B cell (primary cell): ENCODE data around the gene CDK6. TPM values are rescaled to one million over a fixed set of nuclear protein-coding genes. Genes with fewer than 3 reads are reported as not detected.

Source experiments
- ATAC-seq: fragments of 200-7000 bp; cut with Tn5 transposase; one replicate; pipeline ENCODE4 v1.10.0; 2021; ENCODE audit warnings: low read depth, mild to moderate bottlenecking, moderate number of reproducible peaks, moderate library complexity
- CTCF ChIA-PET: fragments of 350-600 bp; sonication (Branson Sonifier 250); formaldehyde crosslinking; loops from one replicate; lab custom pipeline; 2021; ENCODE audit warnings: antibody characterized with exemption, inconsistent platforms; lab: Charles Lee
- POLR2A ChIA-PET: fragments of 350-600 bp; sonication (Branson Sonifier 250); formaldehyde crosslinking; loops from one replicate; lab custom pipeline; 2021; ENCODE audit warnings: antibody characterized with exemption; lab: Charles Lee
- DNase-seq: peaks from one replicate; pipeline ENCODE4 v3.0.0; 2013
- H2AFZ ChIP-seq: 2 replicates; pipeline ENCODE4 v1.6.1; 2012; ENCODE audit warnings: mild to moderate bottlenecking, low read depth, low read length; ENCODE audit not compliant: insufficient read depth, poor library complexity, severe bottlenecking
- H3K27ac ChIP-seq, 2 donors: 1 replicate in 1 of 2; 2 replicates in 1 of 2; pipeline ENCODE4 v1.5.1; 2012 to 2013; ENCODE audit warnings: low read length in 2 of 2, mild to moderate bottlenecking in 2 of 2, moderate library complexity in 1 of 2
- H3K27me3 ChIP-seq, 4 experiments: fragments of 200-600 bp in 1 of 4; sonication (generic) in 1 of 4; replicated peaks in 1 of 4; 1 replicate in 2 of 4; 2 replicates in 2 of 4; pipeline versions ENCODE4 v1.6.1 to v1.7.0; 2013 to 2016; ENCODE audit warnings: low read length in 3 of 4, mild to moderate bottlenecking in 2 of 4, mixed read lengths in 1 of 4, moderate library complexity in 1 of 4; ENCODE audit not compliant: insufficient read depth in 4 of 4, control insufficient read depth in 3 of 4; ENCODE audit errors: control extremely low read depth in 1 of 4
- H3K36me3 ChIP-seq, 2 experiments: replicated peaks in 1 of 2; 1 replicate in 1 of 2; 2 replicates in 1 of 2; pipeline versions ENCODE4 v1.6.1 to v1.7.1; 2013; ENCODE audit warnings: low read length in 1 of 2; ENCODE audit not compliant: insufficient read depth in 2 of 2, control insufficient read depth in 1 of 2; ENCODE audit errors: control extremely low read depth in 1 of 2, extremely low read depth in 1 of 2
- H3K4me1 ChIP-seq, 2 donors: fragments of 200-600 bp in 1 of 2; sonication (generic) in 1 of 2; 1 replicate in 1 of 2; 2 replicates in 1 of 2; pipeline versions ENCODE4 v1.5.1 to v1.6.1; 2013 to 2017; ENCODE audit warnings: low read length in 2 of 2; ENCODE audit not compliant: control insufficient read depth in 2 of 2, insufficient read depth in 2 of 2
- H3K4me2 ChIP-seq: replicated peaks from 2 replicates; pipeline ENCODE3; 2012; ENCODE audit warnings: mild to moderate bottlenecking, low read depth, low read length; ENCODE audit not compliant: poor library complexity, severe bottlenecking
- H3K4me3 ChIP-seq, 5 experiments: fragments of 200-600 bp in 1 of 5; sonication (generic) in 1 of 5; 1 replicate in 3 of 5; 2 replicates in 2 of 5; pipeline versions ENCODE4 v1.5.1 to v1.7.0; 2011 to 2016; ENCODE audit warnings: low read length in 4 of 5, mild to moderate bottlenecking in 4 of 5, low read depth in 2 of 5, control low read depth in 1 of 5, moderate library complexity in 1 of 5; ENCODE audit not compliant: insufficient read depth in 1 of 5; ENCODE audit errors: control extremely low read depth in 1 of 5, extremely low read depth in 1 of 5
- H3K79me2 ChIP-seq: fragments of 200-600 bp; sonication (generic); one replicate; pipeline ENCODE4 v1.6.0; 2016; ENCODE audit warnings: low read length; ENCODE audit not compliant: control insufficient read depth, insufficient read depth
- H3K9ac ChIP-seq: fragments of 200-600 bp; sonication (generic); 2 replicates; pipeline ENCODE4 v1.6.1; 2017; ENCODE audit warnings: mild to moderate bottlenecking, low read length, moderate library complexity
- H3K9me3 ChIP-seq, 3 donors: one replicate each; pipeline versions ENCODE4 v1.6.1 to v1.7.1; 2013; ENCODE audit warnings: low read length in 2 of 3; ENCODE audit not compliant: control insufficient read depth in 2 of 3, insufficient read depth in 1 of 3; ENCODE audit errors: control extremely low read depth in 1 of 3
- H4K20me1 ChIP-seq: 2 replicates; pipeline ENCODE4 v1.6.0; 2012; ENCODE audit warnings: mild to moderate bottlenecking, low read length; ENCODE audit not compliant: insufficient read depth, control insufficient read depth, poor library complexity, severe bottlenecking
- H3K27ac Mint-ChIP-seq: one replicate; pipeline ENCODE4 v1.8.0; 2021; ENCODE audit warnings: mixed read lengths
- H3K27me3 Mint-ChIP-seq: one replicate; pipeline ENCODE4 v1.8.0; 2021; ENCODE audit warnings: mixed read lengths
- H3K4me1 Mint-ChIP-seq: one replicate; pipeline ENCODE4 v1.8.0; 2021; ENCODE audit warnings: mixed read lengths
- H3K4me3 Mint-ChIP-seq: one replicate; pipeline ENCODE4 v1.8.0; 2021; ENCODE audit warnings: mixed read lengths
- H3K9me3 Mint-ChIP-seq: one replicate; pipeline ENCODE4 v1.8.0; 2022; ENCODE audit warnings: mixed read lengths; ENCODE audit not compliant: insufficient read depth
- EZH2 ChIP-seq: IDR thresholded peaks from 2 replicates; pipeline ENCODE4 v1.6.1; 2012; ENCODE audit warnings: borderline replicate concordance, low read depth, mild to moderate bottlenecking, moderate library complexity, low read length; ENCODE audit not compliant: insufficient read depth, poor library complexity, severe bottlenecking
- WGBS: methylation state at CpG from one replicate; pipeline ENCODE4 v1.1.5; 2013; ENCODE audit warnings: missing lambda C conversion rate; ENCODE audit not compliant: insufficient coverage; 5-methylcytosine and 5-hydroxymethylcytosine counted together
- intact Hi-C: fragments of 100-400 bp; cut with micrococcal nuclease; formaldehyde crosslinking; loops from one replicate; pipeline ENCODE4 v1.10.0; 2022
- polyA plus RNA-seq: library from polyadenylated mRNA; depleted of rRNA; stranded (reverse); fragments of >200 nt; gene quantifications from 2 replicates; pipeline ENCODE4 v1.2.3, GENCODE V29; 2012
- total RNA-seq, 2 donors: library from RNA; stranded (reverse); fragments of 120-200 nt in 1 of 2; gene quantifications; 1 replicate in 1 of 2; 2 replicates in 1 of 2; pipeline versions ENCODE4 v1.2.3 to v1.2.4, GENCODE V29; 2013 to 2022
- TF ChIP-seq, protein P1 (sequence below): fragments of 200-600 bp; IDR thresholded peaks from one replicate; pipeline ENCODE4 v1.8.0; 2022; ENCODE audit warnings: antibody characterized with exemption, mild to moderate bottlenecking

Gene CDK6
- total and polyA plus RNA-seq, 2 donors (not counting 1 experiment from before 2014, with no cell fraction given) = 3.0 to 14.6 TPM

DNA sequence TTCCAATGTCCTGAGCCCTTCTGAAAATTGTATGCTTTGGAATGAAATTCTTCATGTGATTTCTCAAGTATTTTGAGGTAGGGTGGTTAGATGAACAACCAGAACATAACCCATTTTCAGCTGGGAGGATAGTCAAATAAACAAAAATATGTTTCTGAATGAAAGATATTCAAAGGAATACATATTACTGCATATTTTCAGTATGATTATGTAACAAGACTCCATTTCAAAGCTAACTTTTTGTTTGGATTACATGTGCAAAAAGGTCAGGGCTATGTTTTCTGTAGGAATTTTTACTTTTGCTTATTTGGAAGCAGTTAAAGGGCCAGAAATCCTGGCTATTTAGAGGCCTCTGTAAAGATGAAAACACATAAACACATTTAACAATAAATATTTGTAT is 27.7 kb downstream of the CDK6 start:
- peaks cover 21% of the 10 kb centered on the region for H3K4me1 Mint-ChIP-seq
- TF ChIP-seq, protein P1, sequence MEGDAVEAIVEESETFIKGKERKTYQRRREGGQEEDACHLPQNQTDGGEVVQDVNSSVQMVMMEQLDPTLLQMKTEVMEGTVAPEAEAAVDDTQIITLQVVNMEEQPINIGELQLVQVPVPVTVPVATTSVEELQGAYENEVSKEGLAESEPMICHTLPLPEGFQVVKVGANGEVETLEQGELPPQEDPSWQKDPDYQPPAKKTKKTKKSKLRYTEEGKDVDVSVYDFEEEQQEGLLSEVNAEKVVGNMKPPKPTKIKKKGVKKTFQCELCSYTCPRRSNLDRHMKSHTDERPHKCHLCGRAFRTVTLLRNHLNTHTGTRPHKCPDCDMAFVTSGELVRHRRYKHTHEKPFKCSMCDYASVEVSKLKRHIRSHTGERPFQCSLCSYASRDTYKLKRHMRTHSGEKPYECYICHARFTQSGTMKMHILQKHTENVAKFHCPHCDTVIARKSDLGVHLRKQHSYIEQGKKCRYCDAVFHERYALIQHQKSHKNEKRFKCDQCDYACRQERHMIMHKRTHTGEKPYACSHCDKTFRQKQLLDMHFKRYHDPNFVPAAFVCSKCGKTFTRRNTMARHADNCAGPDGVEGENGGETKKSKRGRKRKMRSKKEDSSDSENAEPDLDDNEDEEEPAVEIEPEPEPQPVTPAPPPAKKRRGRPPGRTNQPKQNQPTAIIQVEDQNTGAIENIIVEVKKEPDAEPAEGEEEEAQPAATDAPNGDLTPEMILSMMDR = no peak
- TF ChIP-seq EZH2 = no peak
- ChIA-PET POLR2A (no interaction called here), CTCF (no interaction called here)
- peaks cover 14 to 16% of the 10 kb centered on the region in 2 donors for H3K4me1 ChIP-seq
- H3K9me3 ChIP-seq = no peaks in the 10 kb centered on the region
- no peak overlapping the region for H3K27ac ChIP-seq
- intact Hi-C loops = no loop called here
- no peak overlapping the region for H3K4me2 ChIP-seq
- no peak overlapping the region for H2AFZ ChIP-seq
- no peaks in the 10 kb centered on the region for H4K20me1 ChIP-seq
- no peaks in the 10 kb centered on the region for H3K9me3 Mint-ChIP-seq
- H3K4me3 ChIP-seq = no peak overlapping the region
- ATAC-seq = no peak
- H3K36me3 ChIP-seq = no peaks in the 10 kb centered on the region
- no peaks in the 10 kb centered on the region for H3K27me3 Mint-ChIP-seq
- no peak overlapping the region for H3K27ac Mint-ChIP-seq
- no peak for DNase-seq
- no peaks in the 10 kb centered on the region for H3K27me3 ChIP-seq
- H3K4me3 Mint-ChIP-seq = no peak overlapping the region
- peaks cover 82% of the 10 kb centered on the region for H3K79me2 ChIP-seq
- no peak overlapping the region for H3K9ac ChIP-seq

GRCh38 chr7:92808006-92808405 is 28.4 kb downstream of the CDK6 start:
- H3K4me1 Mint-ChIP-seq = peaks cover 15% of the 10 kb centered on the region
- no peak for DNase-seq
- no peaks in the 10 kb centered on the region for H3K9me3 Mint-ChIP-seq
- ChIA-PET CTCF (no interaction called here), POLR2A (no interaction called here)
- ATAC-seq = no peak
- Histone ChIP-seq H3K9me3 (no peaks in the 10 kb centered on the region), H3K4me1 (peaks cover 8 to 9% of the 10 kb centered on the region in 2 donors), H3K4me2 (no peak overlapping the region), H3K36me3 (no peaks in the 10 kb centered on the region), H2AFZ (no peak overlapping the region), H3K4me3 (no peak overlapping the region), H3K79me2 (peaks cover 81% of the 10 kb centered on the region), H4K20me1 (no peaks in the 10 kb centered on the region), H3K27me3 (no peaks in the 10 kb centered on the region), H3K9ac (no peak overlapping the region), H3K27ac (no peak overlapping the region)
- H3K4me3 Mint-ChIP-seq = no peak overlapping the region
- WGBS = no CpG with 5 or more reads among the region's 2 CpGs
- H3K27ac Mint-ChIP-seq = no peak overlapping the region
- no peak for TF ChIP-seq EZH2
- TF ChIP-seq, protein P1 = no peak
- H3K27me3 Mint-ChIP-seq = no peaks in the 10 kb centered on the region
- intact Hi-C loops = no loop called here
